Measurements from ENCODE around the gene MLLT11. TPM values are rescaled to one million over a fixed set of nuclear protein-coding genes. Genes with fewer than 3 reads are reported as not detected.
A peak's percentile ranks its signal among the peaks of the same experiment; 100 is the strongest.

Gene MLLT11
- total RNA-seq, 1 donor from 2014 or later, result 42.8 TPM

DNA sequence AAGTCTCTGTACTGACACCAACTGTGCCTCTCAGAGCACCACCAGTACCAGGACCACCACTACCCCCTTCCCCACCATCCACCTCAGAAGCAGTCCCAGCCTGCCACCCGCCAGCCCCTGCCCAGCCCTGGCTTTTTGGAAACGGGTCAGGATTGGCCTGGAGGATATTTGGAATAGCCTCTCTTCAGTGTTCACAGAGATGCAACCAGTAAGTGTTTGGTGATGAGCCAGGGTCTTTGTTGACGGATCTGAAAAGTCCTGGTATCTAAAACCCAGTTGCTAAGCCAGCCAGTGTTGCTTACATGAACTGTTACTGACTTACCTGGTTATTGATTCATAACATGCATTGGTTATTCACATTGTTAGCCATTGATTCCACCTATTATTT, 11.6 kb upstream of the MLLT11 start:
- peaks cover 14% of the 10 kb centered on the region for H3K36me3 Mint-ChIP-seq (ENCODE audit: low read depth)
- H3K9me3 Mint-ChIP-seq (ENCODE audit: low read depth), result no peaks in the 10 kb centered on the region
- no peaks in the 10 kb centered on the region for H3K27me3 Mint-ChIP-seq (ENCODE audit: low read depth)
- H3K4me1 Mint-ChIP-seq (ENCODE audit: low read depth), result peaks cover 26% of the 10 kb centered on the region
- peak overlapping the region; percentile 95 for H3K27ac Mint-ChIP-seq (ENCODE audit: unreplicated experiment)
- no peak for DNase-seq (ENCODE audit: low spot score)
- H3K4me3 Mint-ChIP-seq (ENCODE audit: unreplicated experiment), result peak overlapping the region; percentile 93
- TF ChIP-seq, protein P1, sequence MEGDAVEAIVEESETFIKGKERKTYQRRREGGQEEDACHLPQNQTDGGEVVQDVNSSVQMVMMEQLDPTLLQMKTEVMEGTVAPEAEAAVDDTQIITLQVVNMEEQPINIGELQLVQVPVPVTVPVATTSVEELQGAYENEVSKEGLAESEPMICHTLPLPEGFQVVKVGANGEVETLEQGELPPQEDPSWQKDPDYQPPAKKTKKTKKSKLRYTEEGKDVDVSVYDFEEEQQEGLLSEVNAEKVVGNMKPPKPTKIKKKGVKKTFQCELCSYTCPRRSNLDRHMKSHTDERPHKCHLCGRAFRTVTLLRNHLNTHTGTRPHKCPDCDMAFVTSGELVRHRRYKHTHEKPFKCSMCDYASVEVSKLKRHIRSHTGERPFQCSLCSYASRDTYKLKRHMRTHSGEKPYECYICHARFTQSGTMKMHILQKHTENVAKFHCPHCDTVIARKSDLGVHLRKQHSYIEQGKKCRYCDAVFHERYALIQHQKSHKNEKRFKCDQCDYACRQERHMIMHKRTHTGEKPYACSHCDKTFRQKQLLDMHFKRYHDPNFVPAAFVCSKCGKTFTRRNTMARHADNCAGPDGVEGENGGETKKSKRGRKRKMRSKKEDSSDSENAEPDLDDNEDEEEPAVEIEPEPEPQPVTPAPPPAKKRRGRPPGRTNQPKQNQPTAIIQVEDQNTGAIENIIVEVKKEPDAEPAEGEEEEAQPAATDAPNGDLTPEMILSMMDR (IDR thresholded peaks at IDR 0.05), result peak; percentile 63

DNA sequence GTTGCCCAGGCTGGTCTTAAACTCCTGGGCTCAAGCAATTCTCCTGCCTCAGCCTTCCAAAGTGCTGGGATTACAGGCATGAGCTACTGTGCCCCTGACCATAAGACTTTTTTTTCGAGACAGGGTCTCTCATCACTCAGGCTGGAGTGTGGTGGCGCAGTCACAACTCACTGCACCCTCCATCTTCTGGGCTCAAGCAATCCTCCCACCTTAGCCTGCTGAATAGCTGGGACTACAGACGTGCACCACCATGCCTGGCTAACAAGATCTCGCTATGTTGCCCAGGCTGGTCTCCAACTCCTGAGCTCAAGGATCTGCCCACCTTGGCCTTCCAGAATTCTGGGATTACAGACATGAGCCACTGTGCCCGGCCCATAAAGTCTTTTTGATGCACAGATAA, 10.7 kb upstream of the MLLT11 start:
- Mint-ChIP-seq H3K4me3 (ENCODE audit: unreplicated experiment) (no peak overlapping the region), H3K27me3 (ENCODE audit: low read depth) (no peaks in the 10 kb centered on the region), H3K9me3 (ENCODE audit: low read depth) (no peaks in the 10 kb centered on the region), H3K4me1 (ENCODE audit: low read depth) (peaks cover 26% of the 10 kb centered on the region), H3K27ac (ENCODE audit: unreplicated experiment) (peak overlapping the region; percentile 95), H3K36me3 (ENCODE audit: low read depth) (peaks cover 18% of the 10 kb centered on the region)
- TF ChIP-seq, protein P1 (IDR thresholded peaks at IDR 0.05), result no peak
- no peak for DNase-seq (ENCODE audit: low spot score)

DNA sequence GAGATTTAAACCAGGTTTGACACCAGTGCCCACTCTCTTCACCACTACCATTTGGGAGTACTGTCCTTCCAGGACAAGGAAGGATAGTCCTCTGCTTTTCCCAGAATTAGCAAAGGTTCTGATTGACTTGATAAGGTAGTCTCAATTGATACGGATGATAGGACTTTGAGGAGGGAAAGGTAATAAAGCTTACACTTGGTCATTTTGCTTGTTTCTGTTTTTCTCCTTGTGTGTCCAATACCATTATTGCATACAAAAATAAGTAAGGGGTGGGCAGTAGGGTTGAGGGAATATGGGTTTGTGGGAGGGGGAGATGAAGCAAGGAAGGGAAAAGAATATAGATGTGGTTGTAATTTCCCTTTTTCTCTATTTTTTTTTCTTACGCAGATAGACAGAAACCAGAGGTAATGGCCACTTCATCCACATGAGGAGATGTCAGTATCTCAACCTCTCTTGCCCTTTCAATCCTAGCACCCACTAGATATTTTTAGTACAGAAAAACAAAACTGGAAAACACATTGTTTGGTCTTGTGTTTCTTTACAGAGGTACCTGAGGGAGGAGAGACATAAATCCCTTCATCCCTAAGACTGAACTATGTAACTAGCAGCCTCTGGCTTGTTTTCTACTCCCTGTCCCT, 10.0 kb upstream of the MLLT11 start:
- Mint-ChIP-seq H3K4me1 (ENCODE audit: low read depth) (peaks cover 26% of the 10 kb centered on the region), H3K36me3 (ENCODE audit: low read depth) (peaks cover 20% of the 10 kb centered on the region), H3K9me3 (ENCODE audit: low read depth) (no peaks in the 10 kb centered on the region), H3K27me3 (ENCODE audit: low read depth) (no peaks in the 10 kb centered on the region), H3K4me3 (ENCODE audit: unreplicated experiment) (no peak overlapping the region), H3K27ac (ENCODE audit: unreplicated experiment) (peak overlapping the region; percentile 15)
- DNase-seq (ENCODE audit: low spot score), result no peak
- TF ChIP-seq, protein P1 (IDR thresholded peaks at IDR 0.05), result no peak

DNA sequence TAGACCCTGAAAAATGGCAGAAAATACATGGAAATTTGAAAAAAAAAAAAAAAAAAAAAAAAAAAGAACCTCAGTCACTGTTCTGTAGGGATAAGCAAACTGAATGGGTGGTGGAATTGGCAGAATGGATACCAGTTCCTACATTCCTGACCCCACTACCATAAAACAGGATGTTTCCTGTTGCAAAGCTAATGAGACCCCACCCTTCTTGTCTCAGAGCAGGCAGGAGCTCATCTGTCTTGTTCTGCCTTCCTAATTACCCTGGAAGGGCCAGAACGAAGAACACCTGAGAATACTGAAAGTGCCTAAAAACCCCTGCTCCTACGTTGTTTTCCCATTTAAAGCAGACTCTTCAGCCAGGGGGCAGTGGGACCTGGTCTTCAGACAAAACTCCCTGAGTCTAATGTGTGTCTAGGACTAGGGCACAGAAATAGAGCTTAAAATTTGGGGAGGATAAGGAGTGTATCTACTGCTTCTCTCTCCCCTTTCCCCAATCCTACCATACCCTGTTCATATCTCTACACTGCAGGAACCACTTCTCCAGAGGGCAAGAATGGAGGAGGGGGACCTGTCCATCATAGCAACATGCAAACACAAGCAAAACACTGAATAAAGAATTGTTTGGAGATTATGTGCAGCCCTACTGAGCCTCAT, 8.7 kb upstream of the MLLT11 start:
- Mint-ChIP-seq H3K27ac (ENCODE audit: unreplicated experiment) (no peak overlapping the region), H3K4me1 (ENCODE audit: low read depth) (peaks cover 34% of the 10 kb centered on the region), H3K36me3 (ENCODE audit: low read depth) (peaks cover 25% of the 10 kb centered on the region), H3K4me3 (ENCODE audit: unreplicated experiment) (no peak overlapping the region), H3K27me3 (ENCODE audit: low read depth) (no peaks in the 10 kb centered on the region), H3K9me3 (ENCODE audit: low read depth) (no peaks in the 10 kb centered on the region)
- DNase-seq (ENCODE audit: low spot score), result no peak
- TF ChIP-seq, protein P1 (IDR thresholded peaks at IDR 0.05), result no peak

DNA sequence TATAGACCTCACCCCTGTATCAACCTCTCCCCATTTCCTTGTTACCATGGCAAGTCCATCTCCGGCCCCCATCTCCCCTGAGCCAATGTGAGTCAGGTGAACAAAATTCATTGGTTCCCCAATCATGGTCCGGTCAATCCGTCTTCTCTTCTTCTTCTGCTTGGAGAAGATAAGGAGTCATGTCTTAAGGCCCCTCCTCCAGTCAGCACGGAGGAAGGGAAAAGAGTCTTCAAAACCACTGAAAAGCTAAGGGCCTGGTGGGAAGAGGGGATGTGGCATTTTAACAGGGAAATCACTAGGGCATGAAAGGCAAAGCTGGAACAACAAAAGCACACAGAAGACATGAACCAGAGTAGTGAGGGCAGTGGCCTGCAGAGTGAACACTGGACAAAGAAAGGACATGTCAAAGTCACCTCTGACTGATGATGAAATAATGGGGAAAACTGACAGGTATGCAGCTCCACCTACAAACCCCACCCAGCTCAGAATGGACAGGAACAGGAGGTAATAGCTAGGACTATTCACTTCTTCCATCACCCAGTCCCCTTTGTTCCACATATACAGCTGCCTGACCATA, 5.1 kb upstream of the MLLT11 start:
- H3K27ac Mint-ChIP-seq (ENCODE audit: unreplicated experiment), result no peak overlapping the region
- H3K4me3 Mint-ChIP-seq (ENCODE audit: unreplicated experiment), result no peak overlapping the region
- DNase-seq (ENCODE audit: low spot score), result no peak

More for the DNA sequence above, 5.1 kb upstream of the MLLT11 start:
- H3K27me3 Mint-ChIP-seq (ENCODE audit: low read depth), result no peaks in the 10 kb centered on the region
- peaks cover 34% of the 10 kb centered on the region for H3K4me1 Mint-ChIP-seq (ENCODE audit: low read depth)
- H3K9me3 Mint-ChIP-seq (ENCODE audit: low read depth), result no peaks in the 10 kb centered on the region
- TF ChIP-seq, protein P1 (IDR thresholded peaks at IDR 0.05), result no peak
- peaks cover 27% of the 10 kb centered on the region for H3K36me3 Mint-ChIP-seq (ENCODE audit: low read depth)
